DMS53 (cell line): ENCODE data around the gene UBE2L5.
A peak's percentile ranks its signal among the peaks of the same experiment; 100 is the strongest.
"Not testable (repeated sequence)": the region's sequence is repeated elsewhere in the genome, so short reads cannot be mapped to it uniquely, and the experiment has no call there.

Source experiments
- DNase-seq: peaks from one replicate; lab custom pipeline; 2025; lab: John Stamatoyannopoulos, UW

The UBE2L5 gene

GRCh38 chr13:30440910-30441703, 18.8 kb downstream of the UBE2L5 start:
- DNase-seq, result no peak

- no peak for DNase-seq
Measured at GRCh38 chr13:30442926-30443325, 20.6 kb downstream of the UBE2L5 start.

GRCh38 chr13:30443491-30443890, 21.2 kb downstream of the UBE2L5 start:
- not testable (repeated sequence) for DNase-seq

DNA sequence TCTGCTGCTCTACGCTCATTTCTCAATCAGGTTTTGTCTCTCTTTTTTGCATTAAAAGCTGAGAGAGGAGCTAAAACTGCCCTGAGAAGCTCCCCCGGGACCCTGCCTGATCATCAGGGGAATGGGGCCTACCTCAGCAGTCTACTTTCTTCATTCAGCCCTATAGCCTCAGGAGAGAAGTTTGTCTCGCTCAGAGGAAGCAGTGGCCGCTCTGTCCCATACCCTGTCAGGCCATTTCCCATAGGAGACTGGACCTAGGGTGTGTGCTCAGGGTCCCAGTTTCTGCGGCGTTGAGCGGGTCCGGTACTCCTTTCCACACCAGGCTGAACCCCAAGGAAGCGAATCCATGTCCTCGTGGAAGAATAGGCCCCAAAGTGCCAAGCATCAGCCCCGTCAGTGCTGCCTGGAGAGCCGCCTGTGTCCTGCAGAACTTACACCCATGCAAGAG, 21.7 kb downstream of the UBE2L5 start:
- no peak for DNase-seq

DNA sequence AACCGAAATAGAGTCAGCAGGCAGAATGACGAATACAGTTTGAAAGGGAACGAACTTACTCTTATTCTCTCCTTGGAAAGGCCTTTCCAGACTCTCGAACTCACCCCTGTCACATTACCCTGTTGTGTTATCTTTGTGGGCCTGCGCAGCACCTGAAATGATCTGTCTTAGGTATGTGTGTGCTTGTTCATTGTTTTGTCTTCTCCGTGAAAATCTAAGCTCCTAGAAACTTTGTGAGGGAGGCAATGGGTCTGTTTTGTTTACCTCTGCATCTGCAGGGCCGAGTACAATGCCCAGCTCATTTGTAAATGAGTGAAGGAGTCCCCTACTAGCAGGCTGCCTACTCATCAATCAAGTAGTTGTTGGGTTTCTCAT, 23.8 kb downstream of the UBE2L5 start:
- DNase-seq, result no peak

- no peak for DNase-seq
Measured at GRCh38 chr13:30448441-30448840, 26.1 kb downstream of the UBE2L5 start.

- DNase-seq, result no peak
Measured at GRCh38 chr13:30450066-30450465, 27.8 kb downstream of the UBE2L5 start.

DNA sequence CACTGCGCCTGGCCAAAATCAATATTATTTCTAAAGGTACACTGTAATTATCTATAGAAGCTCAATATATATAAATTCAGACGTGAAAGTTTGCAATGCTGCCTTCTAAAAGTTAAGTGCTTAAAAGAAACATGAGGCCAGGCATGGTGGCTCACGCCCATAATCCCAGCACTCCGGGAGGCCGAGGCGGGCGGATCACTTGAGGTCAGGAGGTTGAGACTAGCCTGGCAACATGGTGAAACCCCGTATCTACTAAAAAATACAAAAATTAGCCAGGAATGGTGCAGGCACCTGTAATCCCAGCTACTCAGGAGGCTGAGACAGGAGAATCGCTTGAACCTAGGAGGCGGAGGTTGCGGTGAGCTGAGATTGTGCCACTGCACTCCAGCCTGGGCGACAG, 29.2 kb downstream of the UBE2L5 start:
- DNase-seq, result not testable (repeated sequence)

DNA sequence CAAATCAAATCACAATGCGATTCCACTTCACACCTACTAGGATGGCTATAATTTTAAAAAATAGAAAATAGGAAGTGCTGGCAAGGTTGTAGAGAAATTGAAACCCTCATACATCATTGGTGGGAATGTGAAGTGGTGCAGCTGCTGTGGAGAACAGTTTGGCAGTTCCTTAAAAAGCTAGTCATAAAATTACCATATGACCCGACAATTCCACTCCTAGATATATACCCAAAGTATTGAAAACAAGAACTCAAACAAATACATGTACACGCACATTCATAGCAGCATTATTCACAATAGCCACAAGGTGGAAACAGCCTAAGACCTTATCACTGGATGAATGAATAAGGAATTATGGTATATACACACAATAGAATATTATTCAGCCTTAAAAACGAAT, 31.4 kb downstream of the UBE2L5 start:
- peak; percentile 34 for DNase-seq

- no peak for DNase-seq
Measured at GRCh38 chr13:30454991-30455390, 32.7 kb downstream of the UBE2L5 start.

DNA sequence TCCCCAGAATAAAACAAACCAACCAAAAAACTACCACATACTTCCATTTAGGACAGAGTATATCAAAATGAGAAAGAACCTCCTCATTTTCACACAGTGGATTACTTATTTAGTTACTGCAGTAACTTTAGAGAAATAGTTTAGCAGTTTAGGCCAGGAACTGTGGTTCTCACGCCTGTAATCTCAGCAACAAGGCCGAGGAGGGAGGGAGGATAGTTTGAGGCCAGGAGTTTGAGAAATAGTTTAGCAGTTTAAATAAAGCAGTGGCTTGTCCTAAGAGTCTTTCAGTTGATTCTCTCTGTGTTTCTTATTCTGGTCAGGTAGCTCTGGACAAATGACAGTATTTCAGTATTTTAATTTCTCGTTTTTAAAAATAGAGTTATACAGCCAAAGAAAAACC, 34.0 kb downstream of the UBE2L5 start:
- no peak for DNase-seq

GRCh38 chr13:30457306-30457891, 35.1 kb downstream of the UBE2L5 start:
- peak; percentile 25 for DNase-seq

- DNase-seq, result peak; percentile 52
Measured at GRCh38 chr13:30461279-30462066, 39.2 kb downstream of the UBE2L5 start.

GRCh38 chr13:30463787-30464495, 41.6 kb downstream of the UBE2L5 start:
- peak; percentile 82 for DNase-seq

DNA sequence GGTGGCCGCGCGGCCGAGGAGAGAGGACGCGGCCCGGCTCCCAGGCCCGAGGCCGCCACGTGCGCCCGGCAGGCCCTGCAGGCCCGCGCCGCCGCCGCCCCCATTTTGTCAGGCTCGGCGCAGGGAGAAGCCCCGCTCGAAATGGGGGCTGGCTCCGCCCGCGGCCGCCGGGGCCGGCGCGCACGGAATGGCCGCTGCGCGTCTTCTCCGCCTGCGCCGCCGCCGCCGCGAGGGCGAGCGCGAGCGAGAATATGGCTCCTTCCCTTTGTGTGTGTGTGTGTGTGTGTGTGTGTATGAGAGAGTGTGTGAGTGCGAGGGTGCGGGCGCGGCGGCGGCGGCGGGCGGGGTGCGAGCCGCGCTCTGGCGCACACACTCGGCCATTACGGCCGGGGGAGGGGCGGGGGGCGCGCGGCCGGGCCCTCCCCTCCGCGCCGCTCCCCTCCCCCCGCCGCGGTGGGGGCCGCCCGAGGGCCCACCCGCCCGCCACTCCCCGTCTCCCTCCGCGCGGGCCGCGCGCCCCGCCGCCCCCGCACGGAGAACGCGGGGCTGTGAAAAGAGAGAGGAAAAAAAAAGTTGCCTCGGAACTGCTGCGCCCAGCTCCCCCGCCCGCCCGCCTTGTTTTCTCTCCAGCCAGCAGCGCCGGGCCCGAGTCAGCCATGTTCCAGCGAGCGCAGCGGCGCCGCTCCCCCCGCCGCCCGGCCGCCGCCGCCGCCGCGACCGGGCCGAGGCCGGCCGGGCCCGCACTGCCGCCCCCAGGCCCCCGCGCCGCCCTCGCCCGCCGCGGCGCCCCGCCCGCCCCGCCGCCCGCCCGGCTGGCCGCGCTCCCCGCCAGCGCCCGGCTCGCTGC, 42.4 kb downstream of the UBE2L5 start:
- peak; percentile 91 for DNase-seq

GRCh38 chr13:30465343-30465592, 43.0 kb downstream of the UBE2L5 start:
- no peak for DNase-seq

DNA sequence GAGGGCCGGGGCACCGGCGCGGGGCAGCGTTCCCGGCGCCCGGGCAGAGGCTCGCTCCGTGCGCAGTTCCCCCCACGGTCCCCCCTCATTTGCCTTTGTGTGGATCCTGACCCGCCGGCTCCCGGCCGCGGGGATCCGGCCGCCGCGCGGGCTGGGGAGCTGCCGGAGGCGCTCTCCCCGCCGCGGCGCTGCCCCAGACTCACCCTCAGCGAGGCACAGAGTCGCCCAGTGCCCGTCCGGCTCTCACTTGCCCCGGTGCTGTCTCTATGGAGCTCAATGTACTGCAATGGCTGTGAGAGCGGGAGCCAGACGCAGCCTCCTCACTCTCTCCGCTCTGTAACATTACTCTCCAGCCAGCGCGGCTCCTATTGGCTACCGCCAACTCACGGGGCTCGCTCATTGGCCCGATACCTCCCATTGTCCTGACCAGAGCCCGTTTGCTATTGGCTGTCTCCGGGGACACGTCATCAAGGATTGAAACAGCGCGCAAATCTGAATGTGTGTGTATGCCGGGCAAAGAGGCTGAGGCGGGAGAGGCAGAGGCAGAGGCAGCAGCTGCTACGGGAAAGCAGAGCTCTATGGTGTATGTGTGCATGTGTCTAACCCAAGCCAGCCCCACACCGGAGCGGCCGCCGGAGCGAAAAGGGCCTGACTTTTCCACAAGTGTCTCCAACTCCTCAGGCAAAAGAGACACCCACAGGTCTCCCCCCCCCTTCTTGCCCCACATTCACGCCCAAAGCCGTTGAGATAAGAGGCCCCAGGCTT, 43.5 kb downstream of the UBE2L5 start, which contains the start of gene HMGB1:
TSS of gene HMGB1 (minus strand) at position 344 of the 765 bp plus-strand sequence. CDS start 2,256 bp downstream, outside the sequence.
- peak; percentile 100 for DNase-seq

GRCh38 chr13:30466358-30466714, 44.0 kb downstream of the UBE2L5 start:
- DNase-seq, result peak; percentile 69

GRCh38 chr13:30466841-30467252, 44.6 kb downstream of the UBE2L5 start:
- DNase-seq, result peak; percentile 64

- DNase-seq, result no peak
Measured at GRCh38 chr13:30473675-30474074, 51.4 kb downstream of the UBE2L5 start.
